T-cell (primary cell): ENCODE results near the gene TMEM150C. TPM values are rescaled to one million over a fixed set of nuclear protein-coding genes. Genes with fewer than 3 reads are reported as not detected.

Experiments used
- ATAC-seq, 4 experiments: fragments of 200-7000 bp in 3 of 4; fragments of 150-1000 bp in 1 of 4; cut with Tn5 transposase; replicated peaks in 1 of 4; 1 replicate in 3 of 4; 2 replicates in 1 of 4; pipeline ENCODE4 v1.10.0; 2021; ENCODE audit warnings: moderate library complexity in 3 of 4, mild to moderate bottlenecking in 2 of 4, moderate number of reproducible peaks in 1 of 4
- CTCF ChIA-PET, 2 donors: fragments of 300-600 bp; sonication (Branson Sonifier 250); formaldehyde crosslinking; loops; one replicate each; lab custom pipeline; 2022; ENCODE audit warnings: antibody characterized with exemption in 2 of 2; lab: Charles Lee
- POLR2A ChIA-PET, 2 donors: fragments of 300-600 bp; sonication (Branson Sonifier 250); formaldehyde crosslinking; loops; one replicate each; lab custom pipeline; 2022; ENCODE audit warnings: antibody characterized with exemption in 2 of 2; lab: Charles Lee
- DNase-seq, 35 experiments: peaks; one replicate each; pipeline versions ENCODE4 v3.0.0 to v3.0.0-alpha.2; 2013 to 2023
- H3K27ac ChIP-seq: one replicate; pipeline ENCODE4 v1.5.1; 2013; ENCODE audit warnings: low read length
- H3K27me3 ChIP-seq, 2 experiments: replicated peaks in 1 of 2; 1 replicate in 1 of 2; 2 replicates in 1 of 2; pipeline versions ENCODE4 v1.6.1 to v1.7.0; 2013; ENCODE audit warnings: low read length in 1 of 2, mixed read lengths in 1 of 2; ENCODE audit not compliant: control insufficient read depth in 2 of 2, insufficient read depth in 2 of 2; ENCODE audit errors: extremely low read depth in 1 of 2
- H3K36me3 ChIP-seq, 2 donors: 1 replicate in 1 of 2; 2 replicates in 1 of 2; pipeline versions ENCODE4 v1.6.1 to v1.7.0; 2013; ENCODE audit warnings: low read length in 1 of 2; ENCODE audit not compliant: control insufficient read depth in 2 of 2, insufficient read depth in 1 of 2; ENCODE audit errors: extremely low read depth in 1 of 2
- H3K4me1 ChIP-seq, 2 experiments: 1 replicate in 1 of 2; 2 replicates in 1 of 2; pipeline versions ENCODE4 v1.6.1 to v1.7.0; 2013; ENCODE audit warnings: low read length in 2 of 2, mixed read lengths in 1 of 2; ENCODE audit not compliant: insufficient read depth in 2 of 2, control insufficient read depth in 1 of 2; ENCODE audit errors: extremely low read depth in 1 of 2
- H3K4me3 ChIP-seq, 2 donors: 1 replicate in 1 of 2; 2 replicates in 1 of 2; pipeline versions ENCODE4 v1.5.1 to v1.7.0; 2013; ENCODE audit warnings: mild to moderate bottlenecking in 2 of 2, low read length in 1 of 2, moderate library complexity in 1 of 2; ENCODE audit not compliant: control insufficient read depth in 1 of 2; ENCODE audit errors: extremely low read depth in 1 of 2
- H3K9me3 ChIP-seq: 2 replicates; pipeline ENCODE4 v1.7.0; 2013
- H3K27ac Mint-ChIP-seq, 2 donors: one replicate each; pipeline ENCODE4 v1.8.0; 2020 to 2021; ENCODE audit warnings: mild to moderate bottlenecking in 2 of 2, mixed read lengths in 2 of 2
- H3K27me3 Mint-ChIP-seq, 2 donors: one replicate each; pipeline ENCODE4 v1.8.0; 2021 to 2022; ENCODE audit warnings: mixed read lengths in 2 of 2
- H3K36me3 Mint-ChIP-seq: one replicate; pipeline ENCODE4 v1.8.0; 2021; ENCODE audit warnings: mixed read lengths
- H3K4me1 Mint-ChIP-seq, 3 donors: one replicate each; pipeline ENCODE4 v1.8.0; 2020 to 2022; ENCODE audit warnings: mixed read lengths in 3 of 3, mild to moderate bottlenecking in 1 of 3
- H3K4me3 Mint-ChIP-seq, 3 donors: one replicate each; pipeline ENCODE4 v1.8.0; 2020 to 2022; ENCODE audit warnings: mild to moderate bottlenecking in 3 of 3, mixed read lengths in 3 of 3, moderate library complexity in 3 of 3
- H3K9me3 Mint-ChIP-seq, 3 donors: one replicate each; pipeline ENCODE4 v1.8.0; 2020 to 2022; ENCODE audit warnings: mixed read lengths in 3 of 3
- WGBS: methylation state at CpG from one replicate; pipeline ENCODE4 v1.1.5; 2013; ENCODE audit warnings: missing lambda C conversion rate; ENCODE audit not compliant: insufficient coverage; 5-methylcytosine and 5-hydroxymethylcytosine counted together
- total RNA-seq, 35 experiments: library from RNA in 6 of 35; stranded (reverse) in 6 of 35; fragments of 120-200 nt in 1 of 35; gene quantifications; one replicate each; pipeline versions ENCODE4 v1.2.1 to v1.2.4 and lab custom pipeline; 2013 to 2026

Gene TMEM150C
- total RNA-seq, result under 1 TPM in 2 of 5 donors, not detected in 3; 0.13 to 0.35 TPM
- total RNA-seq (2013), result 0.04 TPM
- total RNA-seq (lab: John Stamatoyannopoulos, UW), result 0 to 0.74 (median 0) reads per million in 29 experiments

- Mint-ChIP-seq H3K4me3 (peak within 1 kb of the TSS; percentile 66 to 86 (median 68)), H3K27ac (no peak within 1 kb of the TSS), H3K9me3 (no peaks in the 10 kb centered on the region), H3K27me3 (peaks cover 61 to 67% of the 10 kb centered on the region in 2 donors), H3K4me1 (peaks cover 11 to 16% (median 15%) of the 10 kb centered on the region in 3 donors), H3K36me3 (no peaks in the 10 kb centered on the region)
- Histone ChIP-seq H3K4me3 (peak within 1 kb of the TSS in 1 of 2 donors; percentile 64), H3K9me3 (no peaks in the 10 kb centered on the region), H3K36me3 (no peaks in the 10 kb centered on the region), H3K27me3 (peaks cover 2 to 30% of the 10 kb centered on the region in 2 experiments), H3K4me1 (no peaks in the 10 kb centered on the region), H3K27ac (no peak within 1 kb of the TSS)
- ChIA-PET POLR2A (no interaction called here), CTCF (no interaction called here)
- ATAC-seq, result peak in 2 of 4 experiments; percentile 27
- 6% methylated on average over 56 of the region's 62 CpGs for WGBS
- DNase-seq, result no peak
These were observed at the start of gene TMEM150C for GRCh38 chr4:82561786-82562563. Gene TMEM150C, minus strand, starts transcription at chr4:82561988. Its CDS starts 57,331 bp downstream, at chr4:82504657.

GRCh38 chr4:82611527-82611926 is 49.7 kb upstream of the TMEM150C start:
- H3K4me1 ChIP-seq, result no peaks in the 10 kb centered on the region
- Mint-ChIP-seq H3K9me3 (no peaks in the 10 kb centered on the region), H3K4me1 (no peaks in the 10 kb centered on the region), H3K27me3 (peaks cover 4 to 5% of the 10 kb centered on the region in 2 donors), H3K36me3 (no peaks in the 10 kb centered on the region), H3K4me3 (no peak overlapping the region), H3K27ac (no peak overlapping the region)
- DNase-seq, result no peak
- CTCF ChIA-PET, result no interaction called here
- no peaks in the 10 kb centered on the region for H3K9me3 ChIP-seq
- WGBS, result no CpG with 5 or more reads among the region's 4 CpGs
- ATAC-seq, result no peak
- no peaks in the 10 kb centered on the region for H3K36me3 ChIP-seq
- peaks cover 0 to 3% of the 10 kb centered on the region in 2 experiments for H3K27me3 ChIP-seq
- POLR2A ChIA-PET, result no interaction called here
- no peak overlapping the region for H3K4me3 ChIP-seq
- H3K27ac ChIP-seq, result no peak overlapping the region

GRCh38 chr4:82610041-82610440 is 48.3 kb upstream of the TMEM150C start:
- no peak for ATAC-seq
- H3K9me3 Mint-ChIP-seq, result no peaks in the 10 kb centered on the region

GRCh38 chr4:82606622-82607021 is 44.8 kb upstream of the TMEM150C start:
- H3K27me3 Mint-ChIP-seq, result peaks cover 0 to 3% of the 10 kb centered on the region in 2 donors
- 78% methylated on average over 5 of the region's 7 CpGs for WGBS
- H3K4me3 Mint-ChIP-seq, result no peak overlapping the region
- ATAC-seq (no peak), DNase-seq (no peak)
- H3K9me3 ChIP-seq, result no peaks in the 10 kb centered on the region
- no peaks in the 10 kb centered on the region for H3K27me3 ChIP-seq
- no peaks in the 10 kb centered on the region for H3K9me3 Mint-ChIP-seq
- no peak overlapping the region for H3K4me3 ChIP-seq
- no peak overlapping the region for H3K27ac ChIP-seq
- no peak overlapping the region for H3K27ac Mint-ChIP-seq
- H3K4me1 Mint-ChIP-seq, result no peaks in the 10 kb centered on the region
- H3K36me3 ChIP-seq, result no peaks in the 10 kb centered on the region
- no peaks in the 10 kb centered on the region for H3K36me3 Mint-ChIP-seq
- CTCF ChIA-PET, result no interaction called here
- POLR2A ChIA-PET, result no interaction called here
- H3K4me1 ChIP-seq, result no peaks in the 10 kb centered on the region

More at GRCh38 chr4:82610041-82610440, 48.3 kb upstream of the TMEM150C start:
- no peak overlapping the region for H3K4me3 ChIP-seq
- ChIA-PET CTCF (interaction anchor here in 1 of 2 donors (0.8 kb wide), 1 partner anchor 10 kb away, joined by 3 read pairs; no protein-coding TSS in a partner anchor), POLR2A (no interaction called here)
- no peak for DNase-seq
- no CpG with 5 or more reads among the region's 2 CpGs for WGBS
- Mint-ChIP-seq H3K36me3 (no peaks in the 10 kb centered on the region), H3K4me3 (no peak overlapping the region), H3K27me3 (peaks cover 4 to 5% of the 10 kb centered on the region in 2 donors), H3K27ac (no peak overlapping the region), H3K4me1 (no peaks in the 10 kb centered on the region)
- no peaks in the 10 kb centered on the region for H3K4me1 ChIP-seq
- H3K36me3 ChIP-seq, result no peaks in the 10 kb centered on the region
- H3K9me3 ChIP-seq, result no peaks in the 10 kb centered on the region
- no peak overlapping the region for H3K27ac ChIP-seq
- H3K27me3 ChIP-seq, result no peaks in the 10 kb centered on the region

GRCh38 chr4:82604522-82604921 is 42.7 kb upstream of the TMEM150C start:
- Mint-ChIP-seq H3K4me1 (no peaks in the 10 kb centered on the region), H3K27ac (no peak overlapping the region), H3K36me3 (no peaks in the 10 kb centered on the region), H3K9me3 (no peaks in the 10 kb centered on the region), H3K27me3 (peaks cover 3% of the 10 kb centered on the region in 2 donors), H3K4me3 (no peak overlapping the region)
- H3K4me3 ChIP-seq, result no peak overlapping the region
- no peaks in the 10 kb centered on the region for H3K36me3 ChIP-seq
- H3K4me1 ChIP-seq, result no peaks in the 10 kb centered on the region
- no peak for DNase-seq
- ATAC-seq, result no peak
- ChIA-PET POLR2A (no interaction called here), CTCF (no interaction called here)
- no peaks in the 10 kb centered on the region for H3K27me3 ChIP-seq
- WGBS, result no CpG with 5 or more reads among the region's 1 CpG
- H3K27ac ChIP-seq, result no peak overlapping the region
- H3K9me3 ChIP-seq, result no peaks in the 10 kb centered on the region

- H3K27me3 ChIP-seq, result peaks cover 0 to 2% of the 10 kb centered on the region in 2 experiments
- H3K36me3 ChIP-seq, result no peaks in the 10 kb centered on the region
- H3K27me3 Mint-ChIP-seq, result peaks cover 3 to 5% of the 10 kb centered on the region in 2 donors
- H3K9me3 Mint-ChIP-seq, result no peaks in the 10 kb centered on the region
- no peak for ATAC-seq
- no peak overlapping the region for H3K4me3 ChIP-seq
- no CpG with 5 or more reads among the region's 9 CpGs for WGBS
- H3K4me3 Mint-ChIP-seq, result no peak overlapping the region
- H3K27ac ChIP-seq, result no peak overlapping the region
- CTCF ChIA-PET, result no interaction called here
- H3K4me1 ChIP-seq, result no peaks in the 10 kb centered on the region
- no peak for DNase-seq
- H3K27ac Mint-ChIP-seq, result no peak overlapping the region
- no peaks in the 10 kb centered on the region for H3K9me3 ChIP-seq
- POLR2A ChIA-PET, result interaction anchor here in 1 of 2 donors (0.6 kb wide), 1 partner anchor 22 kb away, joined by 5 read pairs; no protein-coding TSS in a partner anchor
- no peaks in the 10 kb centered on the region for H3K36me3 Mint-ChIP-seq
- H3K4me1 Mint-ChIP-seq, result no peaks in the 10 kb centered on the region
These were observed 39.6 kb upstream of the TMEM150C start for GRCh38 chr4:82601242-82602015.
